NCI-H69 (cell line): Measurements from ENCODE around the gene TRAF1.

ENCODE experiments used
- DNase-seq: peaks from one replicate; lab custom pipeline; 2025; lab: John Stamatoyannopoulos, UW

The TRAF1 gene

GRCh38 chr9:120869360-120869687 is 57.3 kb downstream of the TRAF1 start:
- DNase-seq = no peak

GRCh38 chr9:120868676-120869359 is 57.8 kb downstream of the TRAF1 start:
- peak; percentile 98 for DNase-seq

GRCh38 chr9:120868339-120868675 is 58.3 kb downstream of the TRAF1 start:
- no peak for DNase-seq

GRCh38 chr9:120867676-120868338 is 58.8 kb downstream of the TRAF1 start:
- no peak for DNase-seq

- no peak for DNase-seq
Measured at GRCh38 chr9:120866651-120867050, 59.9 kb downstream of the TRAF1 start.

- no peak for DNase-seq
Measured at GRCh38 chr9:120865809-120866208, 60.8 kb downstream of the TRAF1 start.

GRCh38 chr9:120865176-120865575 is 61.4 kb downstream of the TRAF1 start:
- DNase-seq = no peak

- no peak for DNase-seq
Measured at GRCh38 chr9:120864719-120865118, 61.9 kb downstream of the TRAF1 start.

- no peak for DNase-seq
Measured at GRCh38 chr9:120863833-120864232, 62.8 kb downstream of the TRAF1 start.

- DNase-seq = no peak
Measured at GRCh38 chr9:120862452-120862851, 64.1 kb downstream of the TRAF1 start.

GRCh38 chr9:120861935-120862334 is 64.7 kb downstream of the TRAF1 start:
- DNase-seq = no peak

- DNase-seq = no peak
Measured at GRCh38 chr9:120860083-120860482, 66.5 kb downstream of the TRAF1 start.

- DNase-seq = no peak
Measured at GRCh38 chr9:120859361-120859760, 67.2 kb downstream of the TRAF1 start.

GRCh38 chr9:120857902-120858301 is 68.7 kb downstream of the TRAF1 start:
- DNase-seq = no peak

GRCh38 chr9:120857481-120857880 is 69.1 kb downstream of the TRAF1 start:
- DNase-seq = peak; percentile 60

- peak; percentile 89 for DNase-seq
Measured at GRCh38 chr9:120856700-120857099, 69.9 kb downstream of the TRAF1 start.

GRCh38 chr9:120855827-120856670 is 70.5 kb downstream of the TRAF1 start:
- peak; percentile 64 for DNase-seq

GRCh38 chr9:120854596-120855327 is 71.8 kb downstream of the TRAF1 start:
- no peak for DNase-seq

- DNase-seq = no peak
Measured at GRCh38 chr9:120853198-120853597, 73.4 kb downstream of the TRAF1 start.
